HepG2 (cell line): ENCODE data around the gene MRPS10. TPM values are rescaled to one million over a fixed set of nuclear protein-coding genes. Genes with fewer than 3 reads are reported as not detected.

ENCODE experiments used
- ATAC-seq: fragments of 200-7000 bp; cut with Tn5 transposase; 3 replicates; pipeline ENCODE4 v1.9.1; 2020; ENCODE audit warnings: mild to moderate bottlenecking, moderate library complexity
- BruUV-seq: library from RNA; stranded (reverse); fragments of 400-500 nt; replicated peaks from 2 replicates; lab custom pipeline; 2021; lab: Mats Ljungman, UMichigan
- CTCF ChIA-PET: fragments of 300-600 bp; formaldehyde crosslinking; extraction: SDS; loops from one replicate; lab custom pipeline; 2021; ENCODE audit warnings: low total read pairs, inconsistent platforms, low intra/inter-chr PET ratio; lab: Yijun Ruan, JAX
- POLR2A ChIA-PET: fragments of 350-600 bp; sonication (Branson Sonifier 250); formaldehyde crosslinking; loops from one replicate; lab custom pipeline; 2020; ENCODE audit warnings: antibody characterized with exemption, inconsistent platforms; lab: Yijun Ruan, JAX
- DNase-seq: peaks from one replicate; pipeline ENCODE4 v3.0.0-alpha.2; 2015; ENCODE audit warnings: low spot score
- FAIRE-seq: peaks from 3 replicates; lab custom pipeline; 2011; peaks lifted over from hg19 to GRCh38; lab: Jason Lieb, UNC
- H2AFZ ChIP-seq: one replicate; pipeline ENCODE4 v1.6.1; 2011; ENCODE audit warnings: low read length, inconsistent platforms
- H3K27ac ChIP-seq: fragments of 300-600 bp; 3 replicates; pipeline ENCODE4 v1.8.0; 2011; ENCODE audit warnings: mixed run types, mild to moderate bottlenecking, mixed read lengths, low read length, inconsistent platforms; ENCODE audit not compliant: insufficient read depth; ENCODE audit errors: extremely low read length
- H3K27me3 ChIP-seq, 2 experiments: fragments of 200-600 bp in 1 of 2; 2 replicates in 1 of 2; 3 replicates in 1 of 2; pipeline versions ENCODE4 v1.6.0 to v1.8.0; 2011; ENCODE audit warnings: low read length in 2 of 2, mild to moderate bottlenecking in 2 of 2, moderate library complexity in 2 of 2, inconsistent platforms in 1 of 2; ENCODE audit not compliant: insufficient read depth in 2 of 2, control insufficient read depth in 1 of 2
- H3K36me3 ChIP-seq, 2 experiments: fragments of 200-600 bp in 1 of 2; replicated peaks in 1 of 2; 2 replicates in 1 of 2; 3 replicates in 1 of 2; pipeline versions ENCODE4 v1.5.1 to v1.8.0; 2011; ENCODE audit warnings: low read length in 2 of 2, inconsistent platforms in 1 of 2; ENCODE audit not compliant: insufficient read depth in 2 of 2, control insufficient read depth in 1 of 2
- H3K4me1 ChIP-seq: 2 replicates; pipeline ENCODE4 v1.5.1; 2012; ENCODE audit warnings: low read length, inconsistent platforms; ENCODE audit not compliant: insufficient read depth
- H3K4me2 ChIP-seq: 2 replicates; pipeline ENCODE4 v1.6.0; 2011; ENCODE audit warnings: low read depth, low read length, inconsistent platforms
- H3K4me3 ChIP-seq, 3 experiments: fragments of 200-600 bp in 1 of 3; sonication (generic), shearing (Covaris generic) in 1 of 3; replicated peaks in 1 of 3; 2 replicates each; pipeline ENCODE4 v1.5.1; 2011 to 2016; ENCODE audit warnings: low read length in 3 of 3, inconsistent platforms in 2 of 3, low read depth in 2 of 3, mild to moderate bottlenecking in 2 of 3, control low read depth in 1 of 3, mixed read lengths in 1 of 3; ENCODE audit not compliant: insufficient read depth in 1 of 3
- H3K79me2 ChIP-seq: one replicate; pipeline ENCODE4 v1.6.1; 2011; ENCODE audit warnings: low read length, inconsistent platforms; ENCODE audit not compliant: insufficient read depth
- H3K9ac ChIP-seq: 2 replicates; pipeline ENCODE4 v1.6.0; 2011; ENCODE audit warnings: mild to moderate bottlenecking, low read depth, low read length, inconsistent platforms; ENCODE audit not compliant: insufficient read depth
- H3K9me3 ChIP-seq: 2 replicates; pipeline ENCODE4 v1.5.1; 2012; ENCODE audit warnings: mild to moderate bottlenecking, low read length
- H4K20me1 ChIP-seq: 2 replicates; pipeline ENCODE4 v1.6.0; 2011; ENCODE audit warnings: inconsistent platforms, mild to moderate bottlenecking, low read length, moderate library complexity; ENCODE audit not compliant: insufficient read depth
- ATF7 ChIP-seq, 2 experiments: fragments of 450-650 bp in 1 of 2; sonication (generic) in 1 of 2; formaldehyde crosslinking in 1 of 2; IDR thresholded peaks; 2 replicates each; pipeline versions ENCODE4 v1.4.0 to v1.6.1; 2016 to 2020; ENCODE audit warnings: antibody characterized with exemption in 1 of 2, mild to moderate bottlenecking in 1 of 2, missing genetic modification reagents in 1 of 2
- CHD4 ChIP-seq: fragments of 200-600 bp; sonication (generic); IDR thresholded peaks from 2 replicates; pipeline ENCODE4 v1.7.0; 2017; ENCODE audit warnings: mild to moderate bottlenecking, low read length, borderline replicate concordance
- GTF2F1 ChIP-seq: fragments of 150-350 bp; IDR thresholded peaks from 2 replicates; pipeline ENCODE4 v1.6.1; 2014; ENCODE audit warnings: low read length
- NFIB ChIP-seq: sonication (generic); formaldehyde crosslinking; IDR thresholded peaks from 2 replicates; pipeline ENCODE4 v1.9.0; 2021; ENCODE audit warnings: missing genetic modification reagents, mild to moderate bottlenecking, borderline replicate concordance
- RAD21 ChIP-seq: fragments of 450-650 bp; formaldehyde crosslinking; IDR thresholded peaks from 2 replicates; pipeline ENCODE4 v1.5.0; 2020; ENCODE audit warnings: mild to moderate bottlenecking
- SMC3 ChIP-seq: IDR thresholded peaks from 2 replicates; pipeline ENCODE4 v1.6.1; 2011; ENCODE audit warnings: low read length, improper control_type of control experiment
- SOX6 ChIP-seq, 2 experiments: fragments of 450-650 bp in 1 of 2; sonication (generic) in 1 of 2; formaldehyde crosslinking in 1 of 2; IDR thresholded peaks; 2 replicates each; pipeline versions ENCODE4 v1.4.0 to v1.6.1; 2017 to 2020; ENCODE audit warnings: antibody characterized with exemption in 1 of 2, mild to moderate bottlenecking in 1 of 2, missing genetic modification reagents in 1 of 2
- STAG1 ChIP-seq: sonication (generic); formaldehyde crosslinking; IDR thresholded peaks from 2 replicates; pipeline ENCODE4 v1.4.0; 2020; ENCODE audit warnings: missing genetic modification reagents
- SYNCRIP ChIP-seq: fragments of 200-400 bp; formaldehyde crosslinking; IDR thresholded peaks from 2 replicates; pipeline ENCODE4 v1.6.1; 2018; ENCODE audit warnings: mild to moderate bottlenecking, low read depth, low read length; ENCODE audit not compliant: insufficient read depth
- TGIF2 ChIP-seq: IDR thresholded peaks from 2 replicates; pipeline ENCODE4 v1.6.1; 2016; ENCODE audit warnings: control low read depth, missing compliant biosample characterization
- ZNF431 ChIP-seq: sonication (generic); formaldehyde crosslinking; IDR thresholded peaks from 2 replicates; pipeline ENCODE4 v1.9.0; 2022; ENCODE audit warnings: missing genetic modification reagents, low read depth, mild to moderate bottlenecking, borderline replicate concordance
- ZNF776 ChIP-seq: sonication (generic); formaldehyde crosslinking; IDR thresholded peaks from 2 replicates; pipeline ENCODE4 v1.4.0; 2020; ENCODE audit warnings: mild to moderate bottlenecking, missing genetic modification reagents
- WGBS: methylation state at CpG from one replicate; pipeline ENCODE4 v1.1.6; 2017; ENCODE audit warnings: low lambda C conversion rate; 5-methylcytosine and 5-hydroxymethylcytosine counted together
- in situ Hi-C: cut with HindIII; loops from 2 replicates; pipeline ENCODE4 v1.10.0; 2017; ENCODE audit warnings: low pct_unique_long_range_greater_than_20kb; ENCODE audit not compliant: extremely low pct_ligation_motif_present
- intact Hi-C: fragments of 100-400 bp; cut with micrococcal nuclease; formaldehyde crosslinking; loops from one replicate; pipeline ENCODE4 v1.10.0; 2022; ENCODE audit not compliant: unreplicated experiment
- polyA plus RNA-seq, 8 experiments: library from polyadenylated mRNA; depleted of rRNA in 3 of 8; stranded (reverse) in 7 of 8; unstranded in 1 of 8; fragments of >200 nt; fragmentation: Illumina TruSeq in 4 of 8; extraction: Trizol in 4 of 8; gene quantifications; 2 replicates each; pipeline versions ENCODE4 v1.2.1 to v1.2.3, GENCODE V29; 2011 to 2016; ENCODE audit warnings: low read depth in 4 of 8, missing spikeins in 1 of 8, mixed read lengths in 1 of 8; ENCODE audit not compliant: insufficient read depth in 1 of 8
- total RNA-seq, 5 experiments: library from RNA; depleted of rRNA; stranded (reverse); fragments of >200 nt; fragmentation: Illumina TruSeq; extraction: Trizol; gene quantifications; 2 replicates each; pipeline ENCODE4 v1.2.3, GENCODE V29; 2016; ENCODE audit warnings: low read depth in 1 of 5
- TF ChIP-seq, protein P1 (sequence below): sonication (generic); formaldehyde crosslinking; IDR thresholded peaks from 2 replicates; pipeline ENCODE4 v1.5.0; 2020; ENCODE audit warnings: mild to moderate bottlenecking, missing genetic modification reagents, moderate library complexity
- TF ChIP-seq, protein P2 (sequence below): sonication (generic); formaldehyde crosslinking; IDR thresholded peaks from 2 replicates; pipeline ENCODE4 v1.4.0; 2020; ENCODE audit warnings: missing genetic modification reagents, mild to moderate bottlenecking, borderline replicate concordance

MRPS10 gene
- total and polyA plus RNA-seq, 2 of the 13 experiments (the other 11 are each of a cell fraction or from before 2014, with no cell fraction given) = 31.7 to 54.6 TPM

DNA sequence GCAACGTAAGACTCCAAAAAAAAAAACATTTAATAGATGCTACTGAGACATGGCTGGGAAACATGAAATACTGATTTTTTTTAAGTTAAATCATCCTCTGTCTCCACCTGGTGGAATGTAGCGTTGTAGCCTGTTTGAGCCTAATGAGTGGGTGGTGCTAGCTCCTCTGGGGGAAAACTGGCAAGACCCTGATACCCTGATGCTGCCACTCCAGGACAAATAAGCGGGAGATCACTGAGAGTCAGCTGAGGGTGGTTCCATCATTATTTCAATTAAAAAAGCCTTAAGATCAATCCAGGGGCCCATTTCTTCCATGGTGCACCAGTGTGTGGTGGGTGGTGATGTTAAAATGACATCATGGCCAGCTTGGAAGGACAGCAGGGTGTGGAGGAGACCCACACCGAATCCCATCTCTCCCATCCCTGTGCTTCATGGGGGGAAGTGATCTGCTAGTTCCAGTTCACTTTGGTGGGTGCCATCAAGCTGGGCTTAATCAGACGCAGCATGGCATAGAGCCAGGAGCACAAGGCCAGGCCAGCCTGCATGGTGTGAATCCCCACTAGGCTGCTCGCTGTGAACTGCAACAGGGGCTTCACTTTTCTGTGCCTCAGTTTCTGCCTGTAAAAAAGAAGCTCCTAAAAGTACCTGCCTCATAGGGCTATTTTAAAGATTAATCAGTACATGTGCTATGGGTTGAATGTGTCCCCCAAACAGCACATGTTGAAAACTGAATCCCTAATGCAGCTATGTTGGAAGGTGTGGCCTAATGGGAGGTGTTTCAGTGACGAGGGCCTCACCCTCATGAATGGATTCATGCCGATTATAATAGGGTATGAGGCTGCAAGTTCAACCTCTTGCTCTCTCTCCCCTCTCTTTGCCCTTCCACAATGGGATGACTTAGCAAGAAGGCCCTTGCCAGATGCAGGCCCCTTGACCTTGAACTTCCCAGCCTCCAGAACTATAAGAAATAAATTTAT is 13.0 kb upstream of the MRPS10 start:
- POLR2A ChIA-PET = no interaction called here
- Histone ChIP-seq H3K4me1 (peaks cover 29% of the 10 kb centered on the region), H3K79me2 (no peaks in the 10 kb centered on the region), H3K27me3 (no peaks in the 10 kb centered on the region), H3K36me3 (no peaks in the 10 kb centered on the region), H4K20me1 (no peaks in the 10 kb centered on the region), H3K9me3 (no peaks in the 10 kb centered on the region), H3K4me2 (no peak overlapping the region), H2AFZ (no peak overlapping the region), H3K27ac (no peak overlapping the region), H3K9ac (no peak overlapping the region), H3K4me3 (no peak overlapping the region)
- no peak for DNase-seq
- in situ Hi-C loops = no loop called here
- CTCF ChIA-PET = interaction anchor here (1.7 to 1.9 kb wide), 3 partner anchors 16 to 155 kb away, joined by 5 to 16 read pairs (median 7); no protein-coding TSS in a partner anchor
- ATAC-seq = peak; percentile 61
- no TSS peak for BruUV-seq
- 14% methylated on average over 7 of the region's 8 CpGs for WGBS
- peak; percentile 12 for FAIRE-seq
- no peak for TF ChIP-seq SYNCRIP
- TF ChIP-seq, protein P1, sequence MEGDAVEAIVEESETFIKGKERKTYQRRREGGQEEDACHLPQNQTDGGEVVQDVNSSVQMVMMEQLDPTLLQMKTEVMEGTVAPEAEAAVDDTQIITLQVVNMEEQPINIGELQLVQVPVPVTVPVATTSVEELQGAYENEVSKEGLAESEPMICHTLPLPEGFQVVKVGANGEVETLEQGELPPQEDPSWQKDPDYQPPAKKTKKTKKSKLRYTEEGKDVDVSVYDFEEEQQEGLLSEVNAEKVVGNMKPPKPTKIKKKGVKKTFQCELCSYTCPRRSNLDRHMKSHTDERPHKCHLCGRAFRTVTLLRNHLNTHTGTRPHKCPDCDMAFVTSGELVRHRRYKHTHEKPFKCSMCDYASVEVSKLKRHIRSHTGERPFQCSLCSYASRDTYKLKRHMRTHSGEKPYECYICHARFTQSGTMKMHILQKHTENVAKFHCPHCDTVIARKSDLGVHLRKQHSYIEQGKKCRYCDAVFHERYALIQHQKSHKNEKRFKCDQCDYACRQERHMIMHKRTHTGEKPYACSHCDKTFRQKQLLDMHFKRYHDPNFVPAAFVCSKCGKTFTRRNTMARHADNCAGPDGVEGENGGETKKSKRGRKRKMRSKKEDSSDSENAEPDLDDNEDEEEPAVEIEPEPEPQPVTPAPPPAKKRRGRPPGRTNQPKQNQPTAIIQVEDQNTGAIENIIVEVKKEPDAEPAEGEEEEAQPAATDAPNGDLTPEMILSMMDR (CRISPR knock-in tag) = peak; percentile 65
- TF ChIP-seq, protein P2, sequence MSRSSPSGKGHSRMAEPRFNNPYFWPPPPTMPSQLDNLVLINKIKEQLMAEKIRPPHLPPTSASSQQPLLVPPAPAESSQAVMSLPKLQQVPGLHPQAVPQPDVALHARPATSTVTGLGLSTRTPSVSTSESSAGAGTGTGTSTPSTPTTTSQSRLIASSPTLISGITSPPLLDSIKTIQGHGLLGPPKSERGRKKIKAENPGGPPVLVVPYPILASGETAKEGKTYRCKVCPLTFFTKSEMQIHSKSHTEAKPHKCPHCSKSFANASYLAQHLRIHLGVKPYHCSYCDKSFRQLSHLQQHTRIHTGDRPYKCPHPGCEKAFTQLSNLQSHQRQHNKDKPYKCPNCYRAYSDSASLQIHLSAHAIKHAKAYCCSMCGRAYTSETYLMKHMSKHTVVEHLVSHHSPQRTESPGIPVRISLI (CRISPR knock-in tag) = 0 out of 2 replicates have a peak, but pooled peaks have one; percentile 50
- TF ChIP-seq STAG1 (CRISPR knock-in tag) = peak; percentile 77
- TF ChIP-seq SOX6 (IDR thresholded peaks at IDR 0.05) = no peak
- no peak for TF ChIP-seq SOX6 (CRISPR knock-in tag; IDR thresholded peaks at IDR 0.05)
- peak; percentile 31; the same call in 1 of the 2 replicates for TF ChIP-seq RAD21 (CRISPR knock-in tag)
- no peak for TF ChIP-seq TGIF2
- TF ChIP-seq CHD4 = no peak
- no peak for TF ChIP-seq ZNF431 (CRISPR knock-in tag)
- TF ChIP-seq SMC3 = peak; percentile 68
- TF ChIP-seq ATF7 (IDR thresholded peaks at IDR 0.05) = 0 out of 2 replicates have a peak, but pooled peaks have one; percentile 7
- TF ChIP-seq ATF7 (CRISPR knock-in tag; IDR thresholded peaks at IDR 0.05) = no peak
- no peak for TF ChIP-seq GTF2F1
- 0 out of 2 replicates have a peak, but pooled peaks have one; percentile 37 for TF ChIP-seq ZNF776
- TF ChIP-seq NFIB (CRISPR knock-in tag) = no peak
- TF ChIP-seq, all 625 proteins: peak for 7
- intact Hi-C loops = loop anchor here (1.0 kb wide), 1 partner anchor 64 kb away; no protein-coding TSS in a partner anchor
